DMS 273 treated with DMSO at 0.1 percent for 48 hours (cell line): ENCODE data around the gene SRC.
"Not testable (repeated sequence)": the region's sequence is repeated elsewhere in the genome, so short reads cannot be mapped to it uniquely, and the experiment has no call there.

ENCODE experiments used
- DNase-seq: peaks from one replicate; lab custom pipeline; 2025; lab: John Stamatoyannopoulos, UW

SRC gene

GRCh38 chr20:37336369-37337207 lies 9.4 kb upstream of the SRC start:
- no peak for DNase-seq

GRCh38 chr20:37337208-37337991 lies 8.5 kb upstream of the SRC start:
- DNase-seq = no peak

DNA sequence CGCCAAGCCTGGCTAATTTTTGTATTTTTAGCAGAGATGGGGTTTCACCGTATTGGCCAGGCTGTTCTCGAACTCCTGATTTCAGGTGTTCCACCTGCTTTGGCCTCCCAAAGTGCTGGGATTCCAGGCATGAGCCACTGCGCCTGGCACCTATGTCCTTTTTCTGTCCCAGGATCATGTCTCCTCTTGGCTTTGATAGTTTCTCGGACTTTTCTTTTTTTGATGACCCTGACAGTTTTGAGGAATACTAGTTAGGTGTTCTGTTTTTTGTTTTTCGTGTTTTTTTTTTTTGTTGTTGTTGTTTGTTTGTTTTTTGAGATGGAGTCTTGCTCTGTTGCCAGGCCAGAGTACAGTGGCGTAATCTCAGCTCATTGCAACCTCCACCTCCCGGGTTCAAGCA lies 7.6 kb upstream of the SRC start:
- not testable (repeated sequence) for DNase-seq

GRCh38 chr20:37339208-37339607 lies 6.7 kb upstream of the SRC start:
- no peak for DNase-seq

- DNase-seq = not testable (repeated sequence)
Measured at GRCh38 chr20:37339764-37340109, 6.2 kb upstream of the SRC start.

DNA sequence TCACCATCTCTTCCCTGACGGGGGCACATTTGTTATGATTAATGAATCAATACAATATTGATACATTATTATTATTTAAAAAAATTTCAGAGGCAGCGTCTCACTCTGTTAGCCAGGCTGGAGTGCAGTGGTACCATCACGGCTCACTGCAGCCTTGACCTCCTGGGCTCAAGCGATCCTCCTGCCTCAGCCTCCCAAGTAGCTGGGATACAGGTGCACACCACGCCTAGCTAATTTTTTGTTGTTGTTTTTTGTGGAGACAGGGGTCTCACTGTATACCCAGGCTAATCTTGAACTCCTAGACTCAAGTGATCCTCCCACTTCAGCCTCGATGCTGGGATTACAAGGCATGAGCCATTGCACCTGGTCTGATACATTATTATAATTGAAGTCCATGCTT lies 4.9 kb upstream of the SRC start:
- no peak for DNase-seq

GRCh38 chr20:37341632-37342031 lies 4.3 kb upstream of the SRC start:
- no peak for DNase-seq

DNA sequence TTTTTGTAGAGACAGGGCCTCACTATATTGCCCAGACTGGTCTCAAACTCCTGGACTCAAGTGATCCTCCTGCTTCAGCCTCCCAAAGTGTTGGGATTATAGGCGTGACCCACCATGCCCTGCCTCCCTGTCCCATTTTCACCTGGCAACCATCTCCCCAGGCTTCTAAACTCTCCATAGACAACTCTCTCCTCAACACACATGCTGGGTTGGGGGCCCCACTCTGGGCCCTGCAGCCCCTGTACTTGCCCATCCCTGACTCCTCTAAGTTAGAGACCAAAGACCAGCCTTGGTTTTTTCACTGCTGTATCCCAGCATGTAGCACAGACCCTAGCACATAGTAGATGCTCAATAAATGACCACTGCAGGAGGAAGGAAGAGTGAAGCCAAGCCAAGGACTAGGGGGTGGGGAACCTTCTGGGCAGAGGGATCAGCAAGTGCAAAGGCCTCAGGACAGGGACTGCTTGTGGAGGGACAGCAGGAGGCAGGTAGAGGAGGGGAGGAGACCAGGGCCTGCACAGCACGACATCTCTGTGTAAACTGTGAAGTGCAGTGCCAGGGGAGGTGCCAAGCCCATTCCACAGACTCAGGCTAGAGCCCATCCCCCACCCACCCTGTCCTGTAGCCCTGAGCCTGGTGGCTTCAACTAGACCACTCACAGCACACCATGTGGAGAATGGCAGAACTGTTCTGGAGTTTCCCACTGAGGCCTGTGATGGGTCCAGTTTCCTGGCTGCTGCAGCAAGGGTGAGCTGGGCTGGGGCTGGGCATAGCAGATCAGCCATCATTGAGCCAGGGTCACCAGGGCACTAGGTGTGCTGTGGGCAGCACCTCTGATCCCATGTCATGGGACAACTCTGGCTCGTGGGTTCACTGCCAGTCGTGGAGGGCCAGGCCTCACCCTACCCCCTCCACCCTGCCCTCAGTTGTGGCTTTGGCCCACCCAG lies 3.4 kb upstream of the SRC start:
- DNase-seq = no peak

DNA sequence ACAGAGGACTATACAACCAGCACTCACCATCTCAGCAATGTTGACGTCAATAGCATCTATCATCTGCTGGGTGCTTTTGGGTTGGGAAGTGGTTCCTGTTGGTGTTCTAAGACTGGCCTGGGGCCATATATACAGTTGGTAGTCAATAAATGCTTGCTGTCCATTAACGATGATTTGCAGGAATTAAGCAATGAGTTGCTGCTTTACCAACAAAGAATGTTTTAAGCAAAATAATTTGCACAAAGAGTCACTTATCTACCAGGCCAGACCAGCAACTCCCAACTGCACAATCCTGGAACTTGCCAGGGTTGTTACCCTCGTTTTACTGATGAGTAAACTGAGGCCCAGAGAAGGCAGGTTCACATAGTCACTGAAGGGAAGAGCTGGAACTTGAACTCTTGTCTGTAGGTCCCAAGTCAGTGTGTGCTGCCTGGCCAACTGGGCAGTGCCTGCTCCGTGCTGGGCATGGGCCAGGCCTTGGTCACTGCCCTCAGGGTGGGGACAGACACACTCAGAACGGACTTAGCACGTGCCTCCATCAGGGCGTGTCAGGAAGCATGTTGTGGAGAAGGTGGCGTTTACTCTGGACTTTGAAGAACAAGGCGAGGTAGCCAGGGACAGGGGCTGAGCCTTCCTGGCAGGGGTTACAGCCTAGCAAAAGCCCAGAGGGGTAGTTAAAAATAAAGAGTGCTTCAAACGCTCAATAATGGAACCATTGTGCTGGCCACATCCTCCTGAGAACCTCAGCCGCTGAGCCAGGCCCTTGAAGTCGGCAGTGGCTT lies 2.5 kb upstream of the SRC start:
- no peak for DNase-seq

GRCh38 chr20:37343994-37344355 lies 2.0 kb upstream of the SRC start:
- DNase-seq = no peak

DNA sequence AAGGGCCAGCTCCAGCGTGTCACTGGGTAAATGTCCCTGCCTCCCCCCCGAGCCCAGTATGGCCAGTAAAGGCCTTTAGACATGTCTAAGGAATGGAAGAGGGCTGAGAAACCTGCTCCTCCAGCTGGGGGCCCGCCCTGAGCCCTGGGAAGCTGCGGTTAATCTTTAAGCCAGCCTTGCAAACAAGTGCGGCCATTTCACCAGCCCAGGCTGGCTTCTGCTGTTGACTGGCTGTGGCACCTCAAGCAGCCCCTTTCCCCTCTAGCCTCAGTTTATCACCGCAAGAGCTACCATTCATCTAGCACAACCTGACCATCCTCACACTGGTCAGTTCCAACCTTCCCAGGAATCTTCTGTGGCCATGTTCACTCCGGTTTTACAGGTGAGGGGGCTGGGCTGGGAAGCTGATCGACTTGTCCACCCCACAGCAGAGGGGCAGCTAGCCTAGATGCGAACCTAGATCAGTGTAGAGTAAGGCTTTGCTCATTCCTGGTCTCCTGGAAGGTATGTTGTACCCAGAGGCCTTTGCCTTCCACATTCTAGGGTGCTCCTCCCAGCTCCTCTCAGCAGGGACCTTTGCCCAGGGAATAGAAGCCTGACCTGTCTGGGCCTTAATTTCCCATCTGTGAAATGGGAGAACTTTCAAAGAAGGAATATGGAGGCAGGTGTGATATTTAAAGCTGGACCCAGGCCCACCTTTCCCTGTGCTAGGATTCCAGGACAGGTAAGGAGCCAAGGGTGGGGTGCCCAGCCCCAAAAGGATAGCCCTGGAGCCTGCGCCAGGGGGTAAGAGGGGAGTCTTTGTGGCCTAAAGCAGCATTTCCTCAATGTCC lies 1.2 kb upstream of the SRC start:
- no peak for DNase-seq

DNA sequence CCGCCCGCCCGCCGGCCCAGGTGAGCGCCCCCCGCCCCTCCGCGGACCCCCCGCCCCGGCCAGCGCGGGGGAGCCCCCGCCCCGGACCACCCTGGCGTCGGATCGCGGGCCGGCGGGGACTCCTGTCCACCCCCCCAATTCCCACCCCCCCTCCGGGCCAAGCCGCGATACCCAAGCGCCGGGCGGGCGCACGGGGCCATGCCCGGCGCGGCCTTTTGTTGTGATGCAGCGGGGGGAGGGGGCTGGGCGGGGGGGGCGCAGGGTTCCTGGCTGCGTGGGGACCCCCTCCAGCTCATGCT lies 245 bp downstream of the SRC start:
- no peak for DNase-seq

GRCh38 chr20:37346535-37347346 lies 801 bp downstream of the SRC start:
- no peak for DNase-seq

DNA sequence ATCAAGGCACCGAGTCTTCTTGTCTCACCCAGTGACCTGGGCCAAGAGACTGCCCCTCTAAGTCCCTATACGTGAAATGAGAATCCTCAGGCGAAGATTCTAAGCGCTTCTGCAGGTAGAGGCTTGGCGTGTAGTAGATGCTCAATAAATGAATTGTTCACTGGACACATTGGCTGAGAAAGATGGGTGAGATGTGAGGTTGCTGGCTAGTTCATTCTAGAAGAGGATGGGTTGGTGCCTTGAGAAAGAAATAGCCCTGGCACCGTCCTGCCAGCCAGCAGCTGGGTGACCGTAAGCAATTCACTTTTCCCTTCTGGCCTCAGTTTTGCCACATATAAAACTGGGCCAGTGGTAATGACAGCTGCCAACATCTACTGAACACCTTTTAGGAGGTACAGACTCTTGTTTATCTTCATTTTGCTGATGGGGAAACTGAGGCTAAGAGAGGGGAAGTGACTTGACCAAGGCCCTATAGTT lies 1.4 kb downstream of the SRC start:
- DNase-seq = no peak

- DNase-seq = no peak
Measured at GRCh38 chr20:37347891-37348791, 2.2 kb downstream of the SRC start.

DNA sequence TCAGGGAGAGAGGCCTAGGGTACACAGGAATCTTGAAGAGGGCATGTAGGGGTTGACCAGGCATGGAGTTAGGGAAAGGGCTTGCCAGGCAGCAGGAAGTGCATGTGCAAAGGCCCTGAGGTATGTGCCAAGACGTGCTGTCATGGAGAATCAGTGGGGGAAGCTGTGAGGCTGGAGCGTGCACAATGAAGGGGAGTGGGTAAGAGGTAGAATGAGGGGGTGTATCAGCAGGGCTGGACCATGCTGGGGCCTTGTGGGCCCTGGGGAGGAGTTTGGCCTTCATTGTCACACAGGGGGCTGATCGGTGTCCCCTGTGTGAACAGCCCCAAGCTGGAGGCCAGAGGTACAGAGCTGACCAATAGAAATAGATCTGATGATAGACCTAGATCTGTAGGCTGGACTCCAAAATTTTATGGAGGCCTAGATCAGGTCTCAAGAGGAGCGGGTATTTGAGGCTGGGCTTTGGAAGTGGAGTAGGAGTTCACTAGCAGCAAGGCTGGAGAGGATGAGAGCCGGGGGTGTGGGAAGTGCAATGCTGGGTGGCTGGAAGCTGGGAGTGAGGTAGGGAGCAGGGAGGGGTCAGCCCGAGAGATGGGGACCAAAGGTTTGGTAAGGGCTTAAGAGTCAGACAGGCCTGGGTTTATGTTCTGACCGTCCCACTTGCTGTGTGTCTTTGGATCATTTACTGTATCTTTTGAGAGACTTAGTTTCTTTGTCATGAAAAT lies 3.0 kb downstream of the SRC start:
- no peak for DNase-seq

- DNase-seq = no peak
Measured at GRCh38 chr20:37349517-37350491, 3.9 kb downstream of the SRC start.
